ENCODE measurements around the gene VPS37C. TPM values are rescaled to one million over a fixed set of nuclear protein-coding genes. Genes with fewer than 3 reads are reported as not detected.

The VPS37C gene
- total RNA-seq, 1 experiment from 2014 or later = 23.4 TPM

DNA sequence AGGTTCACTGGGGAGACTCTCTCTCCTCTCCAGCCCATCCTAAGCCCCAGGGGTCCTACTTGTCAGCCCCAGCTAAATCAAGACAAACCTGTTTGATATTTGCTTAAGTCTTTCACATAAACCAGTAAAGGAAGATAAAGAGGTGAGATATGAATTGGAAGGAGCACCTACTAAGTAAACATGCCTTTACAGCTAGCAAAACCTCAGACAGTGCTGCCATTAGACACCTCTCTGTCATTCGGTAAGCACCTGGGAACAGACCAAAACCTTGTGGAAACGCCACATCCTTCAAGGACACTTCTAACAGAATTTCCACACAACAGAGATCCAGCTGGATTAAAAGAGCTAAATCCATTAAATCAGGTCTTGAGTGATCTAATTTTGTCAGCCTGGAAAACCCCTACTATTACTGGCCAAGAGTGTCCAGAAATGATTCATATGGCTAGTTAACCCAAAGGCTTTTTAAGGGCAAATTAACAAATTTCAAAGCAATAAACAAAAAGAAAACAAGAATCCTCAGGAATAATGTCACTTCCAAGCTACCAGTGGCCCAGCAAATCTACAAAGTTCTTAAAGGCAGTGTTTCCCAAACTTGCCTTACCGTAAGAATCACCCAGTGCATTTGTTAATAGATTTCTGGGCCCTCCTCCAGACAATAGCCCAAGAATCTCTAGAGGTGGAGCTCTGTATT lies 2.4 kb downstream of the VPS37C start:
- Mint-ChIP-seq H3K9me3 (no peaks in the 10 kb centered on the region), H3K4me1 (peaks cover 37% of the 10 kb centered on the region), H3K27ac (peak overlapping the region; percentile 87; the same call in 1 of the 2 replicates), H3K36me3 (peaks cover 22% of the 10 kb centered on the region), H3K27me3 (ENCODE audit: low read depth) (no peaks in the 10 kb centered on the region), H3K4me3 (peak overlapping the region; percentile 19; the same call in 1 of the 2 replicates)
- no peak for DNase-seq (ENCODE audit: low spot score)
- no peak for ATAC-seq
- POLR2A ChIA-PET = interaction anchor here (0.7 kb wide), 1 partner anchor 496 kb away, joined by 3 read pairs; no protein-coding TSS in a partner anchor
- TF ChIP-seq, protein P1, sequence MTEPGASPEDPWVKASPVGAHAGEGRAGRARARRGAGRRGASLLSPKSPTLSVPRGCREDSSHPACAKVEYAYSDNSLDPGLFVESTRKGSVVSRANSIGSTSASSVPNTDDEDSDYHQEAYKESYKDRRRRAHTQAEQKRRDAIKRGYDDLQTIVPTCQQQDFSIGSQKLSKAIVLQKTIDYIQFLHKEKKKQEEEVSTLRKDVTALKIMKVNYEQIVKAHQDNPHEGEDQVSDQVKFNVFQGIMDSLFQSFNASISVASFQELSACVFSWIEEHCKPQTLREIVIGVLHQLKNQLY (CRISPR knock-in tag; IDR thresholded peaks at IDR 0.05) = no peak
- TF ChIP-seq ZNF416 (CRISPR knock-in tag; IDR thresholded peaks at IDR 0.05) = no peak
- TF ChIP-seq, protein P2, sequence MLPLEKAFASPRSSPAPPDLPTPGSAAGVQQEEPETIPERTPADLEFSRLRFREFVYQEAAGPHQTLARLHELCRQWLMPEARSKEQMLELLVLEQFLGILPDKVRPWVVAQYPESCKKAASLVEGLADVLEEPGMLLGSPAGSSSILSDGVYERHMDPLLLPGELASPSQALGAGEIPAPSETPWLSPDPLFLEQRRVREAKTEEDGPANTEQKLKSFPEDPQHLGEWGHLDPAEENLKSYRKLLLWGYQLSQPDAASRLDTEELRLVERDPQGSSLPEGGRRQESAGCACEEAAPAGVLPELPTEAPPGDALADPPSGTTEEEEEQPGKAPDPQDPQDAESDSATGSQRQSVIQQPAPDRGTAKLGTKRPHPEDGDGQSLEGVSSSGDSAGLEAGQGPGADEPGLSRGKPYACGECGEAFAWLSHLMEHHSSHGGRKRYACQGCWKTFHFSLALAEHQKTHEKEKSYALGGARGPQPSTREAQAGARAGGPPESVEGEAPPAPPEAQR (CRISPR knock-in tag; IDR thresholded peaks at IDR 0.05) = no peak
- no peak for TF ChIP-seq ZNF121 (CRISPR knock-in tag; IDR thresholded peaks at IDR 0.05)
- TF ChIP-seq SMAD3 (CRISPR knock-in tag; IDR thresholded peaks at IDR 0.05; ENCODE audit: borderline replicate concordance) = no peak
- TF ChIP-seq, protein P3, sequence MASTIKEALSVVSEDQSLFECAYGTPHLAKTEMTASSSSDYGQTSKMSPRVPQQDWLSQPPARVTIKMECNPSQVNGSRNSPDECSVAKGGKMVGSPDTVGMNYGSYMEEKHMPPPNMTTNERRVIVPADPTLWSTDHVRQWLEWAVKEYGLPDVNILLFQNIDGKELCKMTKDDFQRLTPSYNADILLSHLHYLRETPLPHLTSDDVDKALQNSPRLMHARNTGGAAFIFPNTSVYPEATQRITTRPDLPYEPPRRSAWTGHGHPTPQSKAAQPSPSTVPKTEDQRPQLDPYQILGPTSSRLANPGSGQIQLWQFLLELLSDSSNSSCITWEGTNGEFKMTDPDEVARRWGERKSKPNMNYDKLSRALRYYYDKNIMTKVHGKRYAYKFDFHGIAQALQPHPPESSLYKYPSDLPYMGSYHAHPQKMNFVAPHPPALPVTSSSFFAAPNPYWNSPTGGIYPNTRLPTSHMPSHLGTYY (CRISPR knock-in tag; IDR thresholded peaks at IDR 0.05) = no peak
- TF ChIP-seq, protein P4, sequence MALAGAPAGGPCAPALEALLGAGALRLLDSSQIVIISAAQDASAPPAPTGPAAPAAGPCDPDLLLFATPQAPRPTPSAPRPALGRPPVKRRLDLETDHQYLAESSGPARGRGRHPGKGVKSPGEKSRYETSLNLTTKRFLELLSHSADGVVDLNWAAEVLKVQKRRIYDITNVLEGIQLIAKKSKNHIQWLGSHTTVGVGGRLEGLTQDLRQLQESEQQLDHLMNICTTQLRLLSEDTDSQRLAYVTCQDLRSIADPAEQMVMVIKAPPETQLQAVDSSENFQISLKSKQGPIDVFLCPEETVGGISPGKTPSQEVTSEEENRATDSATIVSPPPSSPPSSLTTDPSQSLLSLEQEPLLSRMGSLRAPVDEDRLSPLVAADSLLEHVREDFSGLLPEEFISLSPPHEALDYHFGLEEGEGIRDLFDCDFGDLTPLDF (CRISPR knock-in tag; IDR thresholded peaks at IDR 0.05) = no peak
- no peak for TF ChIP-seq NFYB (CRISPR knock-in tag; conservative IDR thresholded peaks at IDR 0.05; ENCODE audit: low read depth)
- TF ChIP-seq NFE2L1 (CRISPR knock-in tag; IDR thresholded peaks at IDR 0.05) = no peak
- no peak for TF ChIP-seq TCF7 (CRISPR knock-in tag; IDR thresholded peaks at IDR 0.05; ENCODE audit: low read depth)
- TF ChIP-seq ZNF671 (CRISPR knock-in tag; IDR thresholded peaks at IDR 0.05) = no peak
- CTCF ChIA-PET = interaction anchor here (0.9 to 1.5 kb wide), 3 partner anchors 17 to 214 kb away, joined by 3 to 4 read pairs (median 3); no protein-coding TSS in a partner anchor

DNA sequence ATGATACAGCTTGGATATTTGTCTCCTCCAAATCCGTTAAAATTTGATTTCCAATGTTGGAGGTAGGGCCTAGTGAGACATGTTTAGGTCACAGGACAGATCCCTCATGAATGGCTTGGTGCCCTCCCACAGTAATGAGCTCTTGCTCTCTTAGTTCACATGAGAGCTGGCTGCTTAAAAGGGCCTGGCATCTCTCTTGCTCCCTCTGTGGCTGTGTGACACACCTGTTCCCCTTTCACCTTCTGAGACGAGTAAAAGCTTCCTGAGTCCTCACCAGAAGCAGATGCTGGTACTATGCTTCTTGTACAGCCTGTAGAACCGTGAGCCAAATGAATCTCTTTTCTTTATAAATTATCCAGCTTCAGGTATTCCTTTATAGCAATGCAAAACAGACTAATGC lies 3.5 kb downstream of the VPS37C start:
- H3K4me1 Mint-ChIP-seq = peaks cover 45% of the 10 kb centered on the region
- no peak for DNase-seq (ENCODE audit: low spot score)
- ATAC-seq = no peak
- ChIA-PET CTCF (interaction anchor here (0.9 to 1.4 kb wide), 3 partner anchors 9 to 213 kb away, joined by 3 to 5 read pairs (median 3); no protein-coding TSS in a partner anchor), POLR2A (no interaction called here)
- peaks cover 22% of the 10 kb centered on the region for H3K36me3 Mint-ChIP-seq
- H3K27ac Mint-ChIP-seq = no peak overlapping the region; the same call in 1 of the 2 replicates
- H3K4me3 Mint-ChIP-seq = no peak overlapping the region
- H3K27me3 Mint-ChIP-seq (ENCODE audit: low read depth) = no peaks in the 10 kb centered on the region
- H3K9me3 Mint-ChIP-seq = no peaks in the 10 kb centered on the region
- TF ChIP-seq, protein P5, sequence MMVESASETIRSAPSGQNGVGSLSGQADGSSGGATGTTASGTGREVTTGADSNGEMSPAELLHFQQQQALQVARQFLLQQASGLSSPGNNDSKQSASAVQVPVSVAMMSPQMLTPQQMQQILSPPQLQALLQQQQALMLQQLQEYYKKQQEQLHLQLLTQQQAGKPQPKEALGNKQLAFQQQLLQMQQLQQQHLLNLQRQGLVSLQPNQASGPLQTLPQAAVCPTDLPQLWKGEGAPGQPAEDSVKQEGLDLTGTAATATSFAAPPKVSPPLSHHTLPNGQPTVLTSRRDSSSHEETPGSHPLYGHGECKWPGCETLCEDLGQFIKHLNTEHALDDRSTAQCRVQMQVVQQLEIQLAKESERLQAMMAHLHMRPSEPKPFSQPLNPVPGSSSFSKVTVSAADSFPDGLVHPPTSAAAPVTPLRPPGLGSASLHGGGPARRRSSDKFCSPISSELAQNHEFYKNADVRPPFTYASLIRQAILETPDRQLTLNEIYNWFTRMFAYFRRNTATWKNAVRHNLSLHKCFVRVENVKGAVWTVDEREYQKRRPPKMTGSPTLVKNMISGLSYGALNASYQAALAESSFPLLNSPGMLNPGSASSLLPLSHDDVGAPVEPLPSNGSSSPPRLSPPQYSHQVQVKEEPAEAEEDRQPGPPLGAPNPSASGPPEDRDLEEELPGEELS (CRISPR knock-in tag; IDR thresholded peaks at IDR 0.05) = no peak
- no peak for TF ChIP-seq MYBL2 (CRISPR knock-in tag; IDR thresholded peaks at IDR 0.05)
- no peak for TF ChIP-seq FOXJ3 (CRISPR knock-in tag; IDR thresholded peaks at IDR 0.05; ENCODE audit: borderline replicate concordance)
- TF ChIP-seq CREB1 (CRISPR knock-in tag; IDR thresholded peaks at IDR 0.05) = no peak
- no peak for TF ChIP-seq NR3C1 (CRISPR knock-in tag; conservative IDR thresholded peaks at IDR 0.05; ENCODE audit: low read depth)
- no peak for TF ChIP-seq GRHL2 (CRISPR knock-in tag; IDR thresholded peaks at IDR 0.05; ENCODE audit: insufficient replicate concordance, severe bottlenecking)
- no peak for TF ChIP-seq RORB (CRISPR knock-in tag; IDR thresholded peaks at IDR 0.05)
- TF ChIP-seq, protein P6, sequence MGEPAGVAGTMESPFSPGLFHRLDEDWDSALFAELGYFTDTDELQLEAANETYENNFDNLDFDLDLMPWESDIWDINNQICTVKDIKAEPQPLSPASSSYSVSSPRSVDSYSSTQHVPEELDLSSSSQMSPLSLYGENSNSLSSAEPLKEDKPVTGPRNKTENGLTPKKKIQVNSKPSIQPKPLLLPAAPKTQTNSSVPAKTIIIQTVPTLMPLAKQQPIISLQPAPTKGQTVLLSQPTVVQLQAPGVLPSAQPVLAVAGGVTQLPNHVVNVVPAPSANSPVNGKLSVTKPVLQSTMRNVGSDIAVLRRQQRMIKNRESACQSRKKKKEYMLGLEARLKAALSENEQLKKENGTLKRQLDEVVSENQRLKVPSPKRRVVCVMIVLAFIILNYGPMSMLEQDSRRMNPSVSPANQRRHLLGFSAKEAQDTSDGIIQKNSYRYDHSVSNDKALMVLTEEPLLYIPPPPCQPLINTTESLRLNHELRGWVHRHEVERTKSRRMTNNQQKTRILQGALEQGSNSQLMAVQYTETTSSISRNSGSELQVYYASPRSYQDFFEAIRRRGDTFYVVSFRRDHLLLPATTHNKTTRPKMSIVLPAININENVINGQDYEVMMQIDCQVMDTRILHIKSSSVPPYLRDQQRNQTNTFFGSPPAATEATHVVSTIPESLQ (CRISPR knock-in tag; IDR thresholded peaks at IDR 0.05) = no peak
- no peak for TF ChIP-seq PRRX2 (CRISPR knock-in tag; IDR thresholded peaks at IDR 0.05)
- TF ChIP-seq ZNF317 (CRISPR knock-in tag; IDR thresholded peaks at IDR 0.05; ENCODE audit: borderline replicate concordance, low read depth) = no peak
- TF ChIP-seq HMGA2 (CRISPR knock-in tag; IDR thresholded peaks at IDR 0.05) = no peak
- TF ChIP-seq, protein P2 (CRISPR knock-in tag; IDR thresholded peaks at IDR 0.05) = no peak
- no peak for TF ChIP-seq ZNF423 (CRISPR knock-in tag; IDR thresholded peaks at IDR 0.05)
- TF ChIP-seq, protein P7, sequence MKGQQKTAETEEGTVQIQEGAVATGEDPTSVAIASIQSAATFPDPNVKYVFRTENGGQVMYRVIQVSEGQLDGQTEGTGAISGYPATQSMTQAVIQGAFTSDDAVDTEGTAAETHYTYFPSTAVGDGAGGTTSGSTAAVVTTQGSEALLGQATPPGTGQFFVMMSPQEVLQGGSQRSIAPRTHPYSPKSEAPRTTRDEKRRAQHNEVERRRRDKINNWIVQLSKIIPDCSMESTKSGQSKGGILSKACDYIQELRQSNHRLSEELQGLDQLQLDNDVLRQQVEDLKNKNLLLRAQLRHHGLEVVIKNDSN (CRISPR knock-in tag; IDR thresholded peaks at IDR 0.05) = no peak
- no peak for TF ChIP-seq ATF1 (CRISPR knock-in tag; IDR thresholded peaks at IDR 0.05)
